GM23338 (cell line): ENCODE measurements around the gene SYT9. TPM values are rescaled to one million over a fixed set of nuclear protein-coding genes. Genes with fewer than 3 reads are reported as not detected.

Source experiments
- ATAC-seq: fragments of 200-7000 bp; cut with Tn5 transposase; 3 replicates; pipeline ENCODE4 v1.9.1; 2020
- DNase-seq: peaks from one replicate; pipeline ENCODE4 v3.0.0-alpha.2; 2015; ENCODE audit warnings: low spot score
- H2AFZ ChIP-seq: fragments of 200-600 bp; sonication (generic); 2 replicates; pipeline ENCODE4 v1.8.0; 2016; ENCODE audit warnings: antibody characterized with exemption, mild to moderate bottlenecking, moderate library complexity
- H3F3A ChIP-seq: fragments of 200-600 bp; sonication (generic); replicated peaks from 2 replicates; pipeline ENCODE4 v1.8.0; 2017; ENCODE audit warnings: antibody characterized with exemption, mixed run types, low read depth
- H3K27ac ChIP-seq: fragments of 200-600 bp; sonication (generic); 2 replicates; pipeline ENCODE4 v1.6.1; 2016; ENCODE audit warnings: low read depth
- H3K27me3 ChIP-seq: fragments of 200-600 bp; sonication (generic); 2 replicates; pipeline ENCODE4 v1.8.0; 2016; ENCODE audit warnings: mild to moderate bottlenecking, mixed run types, moderate library complexity; ENCODE audit not compliant: insufficient read depth
- H3K36me3 ChIP-seq: fragments of 200-600 bp; sonication (generic); 2 replicates; pipeline ENCODE4 v1.8.0; 2016; ENCODE audit warnings: mild to moderate bottlenecking; ENCODE audit not compliant: insufficient read depth
- H3K4me1 ChIP-seq: fragments of 200-600 bp; sonication (generic); 2 replicates; pipeline ENCODE4 v1.8.0; 2016; ENCODE audit warnings: mild to moderate bottlenecking, moderate library complexity; ENCODE audit not compliant: insufficient read depth
- H3K4me2 ChIP-seq: fragments of 200-600 bp; sonication (generic); 2 replicates; pipeline ENCODE4 v1.7.1; 2017; ENCODE audit warnings: mixed run types
- H3K4me3 ChIP-seq: fragments of 200-600 bp; sonication (generic); 2 replicates; pipeline ENCODE4 v1.6.1; 2016; ENCODE audit warnings: mixed run types
- H3K79me2 ChIP-seq: fragments of 200-600 bp; sonication (generic); replicated peaks from 2 replicates; pipeline ENCODE4 v1.8.0; 2017; ENCODE audit warnings: mild to moderate bottlenecking; ENCODE audit not compliant: insufficient read depth
- H3K9me2 ChIP-seq: fragments of 200-600 bp; sonication (generic); 2 replicates; pipeline ENCODE4 v1.8.0; 2017; ENCODE audit not compliant: insufficient read depth
- H4K20me1 ChIP-seq: fragments of 200-600 bp; sonication (generic); replicated peaks from 2 replicates; pipeline ENCODE4 v1.8.0; 2017; ENCODE audit warnings: mild to moderate bottlenecking; ENCODE audit not compliant: insufficient read depth
- H3K27ac Mint-ChIP-seq: 2 replicates; pipeline ENCODE4 v1.8.0; 2020; ENCODE audit warnings: inconsistent platforms, mild to moderate bottlenecking, moderate library complexity, mixed read lengths
- H3K27me3 Mint-ChIP-seq: 3 replicates; pipeline ENCODE4 v1.8.0; 2022; ENCODE audit warnings: low read depth, mild to moderate bottlenecking, moderate library complexity, mixed read lengths, inconsistent platforms; ENCODE audit not compliant: insufficient read depth, poor library complexity
- H3K36me3 Mint-ChIP-seq: 3 replicates; pipeline ENCODE4 v1.8.0; 2021; ENCODE audit warnings: low read depth, mild to moderate bottlenecking, inconsistent platforms, moderate library complexity, mixed read lengths
- H3K4me1 Mint-ChIP-seq: 3 replicates; pipeline ENCODE4 v1.8.0; 2020; ENCODE audit warnings: mild to moderate bottlenecking, inconsistent platforms, mixed read lengths
- H3K4me3 Mint-ChIP-seq: 3 replicates; pipeline ENCODE4 v1.8.0; 2021; ENCODE audit warnings: moderate library complexity, mild to moderate bottlenecking, inconsistent platforms, mixed read lengths
- H3K9me3 Mint-ChIP-seq: 3 replicates; pipeline ENCODE4 v1.8.0; 2020; ENCODE audit warnings: moderate library complexity, mild to moderate bottlenecking, inconsistent platforms, mixed read lengths
- CREB1 ChIP-seq: fragments of 250-450 bp; sonication (Bioruptor Pico); IDR thresholded peaks from 2 replicates; pipeline ENCODE4 v1.5.0; 2020; ENCODE audit warnings: low read depth, mild to moderate bottlenecking, moderate library complexity
- CTCF ChIP-seq, 2 experiments: fragments of 200-600 bp in 1 of 2; sonication (generic) in 1 of 2; conservative IDR thresholded peaks; 2 replicates each; pipeline versions ENCODE4 v1.5.1 to v1.6.1; 2016 to 2017; ENCODE audit warnings: antibody characterized with exemption in 2 of 2, low read depth in 2 of 2, mild to moderate bottlenecking in 2 of 2, moderate library complexity in 1 of 2
- ETS1 ChIP-seq: IDR thresholded peaks from 2 replicates; pipeline ENCODE4 v1.6.1; 2016; ENCODE audit warnings: antibody characterized with exemption
- EZH2 ChIP-seq: fragments of 200-600 bp; sonication (generic); IDR thresholded peaks from one replicate; pipeline ENCODE4 v1.8.0; 2017; ENCODE audit warnings: antibody characterized with exemption, mild to moderate bottlenecking, low read depth; ENCODE audit not compliant: unreplicated experiment
- EZH2phosphoT487 ChIP-seq: fragments of 200-600 bp; sonication (generic); IDR thresholded peaks from one replicate; pipeline ENCODE4 v1.8.1; 2018; ENCODE audit warnings: antibody characterized with exemption; ENCODE audit not compliant: unreplicated experiment
- JUNB ChIP-seq: IDR thresholded peaks from one replicate; pipeline ENCODE4 v1.6.1; 2016; ENCODE audit warnings: antibody characterized with exemption; ENCODE audit not compliant: unreplicated experiment
- NANOG ChIP-seq: IDR thresholded peaks from 2 replicates; pipeline ENCODE4 v1.6.1; 2016; ENCODE audit warnings: antibody characterized with exemption, borderline replicate concordance
- POLR2AphosphoS5 ChIP-seq: IDR thresholded peaks from 2 replicates; pipeline ENCODE4 v1.6.1; 2016; ENCODE audit warnings: antibody characterized with exemption, low read depth
- REST ChIP-seq: IDR thresholded peaks from one replicate; pipeline ENCODE4 v1.6.1; 2018; ENCODE audit warnings: antibody characterized with exemption; ENCODE audit not compliant: unreplicated experiment
- STAT1 ChIP-seq: IDR thresholded peaks from one replicate; pipeline ENCODE4 v1.6.1; 2016; ENCODE audit warnings: antibody characterized with exemption; ENCODE audit not compliant: unreplicated experiment
- ZNF114 ChIP-seq: fragments of 250-450 bp; sonication (Bioruptor Pico); IDR thresholded peaks from 2 replicates; pipeline ENCODE4 v1.5.0; 2020; ENCODE audit warnings: mild to moderate bottlenecking, moderate library complexity
- ZNF331 ChIP-seq: fragments of 250-450 bp; sonication (Bioruptor Pico); IDR thresholded peaks from 2 replicates; pipeline ENCODE4 v1.5.0; 2020; ENCODE audit warnings: low read depth, mild to moderate bottlenecking, moderate library complexity
- ZNF462 ChIP-seq: fragments of 250-450 bp; sonication (Bioruptor Pico); IDR thresholded peaks from 2 replicates; pipeline ENCODE4 v1.5.0; 2020; ENCODE audit warnings: mild to moderate bottlenecking, moderate library complexity
- polyA plus RNA-seq: library from polyadenylated mRNA; unstranded; fragments of >200 nt; fragmentation: Nextera tagmentation; extraction: Ambion mirVana; gene quantifications from 2 replicates; pipeline ENCODE4 v1.2.1, GENCODE V29; 2016
- total RNA-seq: library from RNA; depleted of rRNA; stranded (reverse); fragments of >200 nt; shearing (Covaris generic); gene quantifications from 2 replicates; pipeline ENCODE4 v1.2.3, GENCODE V29; 2014

The SYT9 gene
- total and polyA plus RNA-seq, 2 experiments from 2014 or later: 0.91 to 2.4 TPM

- Histone ChIP-seq H2AFZ (no peak overlapping the region), H3K79me2 (no peaks in the 10 kb centered on the region), H3K36me3 (no peaks in the 10 kb centered on the region), H3K4me3 (no peak overlapping the region), H3K4me2 (no peak overlapping the region), H3K4me1 (no peaks in the 10 kb centered on the region), H3K9me2 (no peaks in the 10 kb centered on the region), H4K20me1 (no peaks in the 10 kb centered on the region), H3K27me3 (no peaks in the 10 kb centered on the region), H3K27ac (no peak overlapping the region), H3F3A (no peaks in the 10 kb centered on the region)
- Mint-ChIP-seq H3K4me1 (peaks cover 4% of the 10 kb centered on the region; the same call in 2 of the 3 replicates), H3K27me3 (no peaks in the 10 kb centered on the region), H3K9me3 (no peaks in the 10 kb centered on the region), H3K4me3 (no peak overlapping the region), H3K36me3 (no peaks in the 10 kb centered on the region), H3K27ac (no peak overlapping the region)
- DNase-seq (no peak), ATAC-seq (no peak)
- TF ChIP-seq EZH2phosphoT487 (no peak), STAT1 (no peak), EZH2 (no peak), CREB1 (CRISPR knock-in tag) (no peak), JUNB (no peak), ZNF114 (no peak), ZNF331 (no peak), POLR2AphosphoS5 (no peak), REST (no peak), CTCF (conservative IDR thresholded peaks at IDR 0.05; ENCODE audit: low read depth in 2 of 2) (no peak), NANOG (no peak), ZNF462 (CRISPR knock-in tag) (no peak), ETS1 (no peak)
Measured at GRCh38 chr11:7270233-7270865, 18.6 kb downstream of the SYT9 start.
